ENCODE data around the gene BPNT1.
A peak's percentile ranks its signal among the peaks of the same experiment; 100 is the strongest.
"Not testable (repeated sequence)": the region's sequence is repeated elsewhere in the genome, so short reads cannot be mapped to it uniquely, and the experiment has no call there.

The BPNT1 gene

DNA sequence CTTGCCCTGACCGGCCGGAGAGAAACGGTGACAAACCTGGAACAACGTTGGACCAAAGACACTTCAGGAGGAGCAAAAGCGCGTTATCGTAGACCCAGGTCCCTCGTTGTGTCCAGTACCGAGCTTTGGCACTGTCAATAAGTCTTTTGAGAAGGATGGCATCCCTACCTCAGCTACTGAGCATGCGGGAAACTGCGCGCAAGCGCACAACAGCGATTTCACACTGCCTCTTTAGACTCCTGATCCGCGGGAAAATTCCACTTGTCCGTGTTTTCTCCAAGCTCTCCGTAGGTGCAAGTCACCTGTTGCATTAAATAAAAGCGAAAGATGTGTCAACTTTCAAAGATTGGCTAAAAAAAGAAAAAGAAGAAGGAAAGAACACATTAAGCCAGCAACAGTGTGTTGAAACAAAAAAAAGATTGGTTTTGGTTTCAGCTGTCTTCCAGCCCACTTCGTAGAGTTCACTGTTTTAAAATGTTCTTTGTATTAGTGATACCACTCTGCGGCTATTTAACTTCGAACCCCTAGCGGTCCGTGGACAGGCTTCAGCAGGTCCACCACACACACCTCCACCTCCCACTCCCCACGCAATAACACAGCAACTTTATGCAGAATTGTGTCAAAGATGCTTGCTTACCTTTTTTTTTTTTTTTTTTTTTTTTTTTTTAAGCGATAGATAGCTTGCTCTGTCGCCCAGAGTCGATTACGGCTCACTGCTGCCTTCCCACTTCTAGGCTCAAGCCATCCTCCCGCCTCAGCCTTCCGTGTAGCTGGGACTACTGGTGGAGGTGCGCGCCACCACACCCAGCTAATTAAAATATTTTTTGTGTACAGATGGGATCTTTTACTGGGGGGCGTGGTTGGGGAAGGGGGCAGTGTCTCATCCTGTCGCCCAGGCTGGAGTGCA lies at the start of gene BPNT1:
Gene BPNT1, minus strand, starts transcription at position 139 of the 907 bp plus-strand sequence. CDS start 9,942 bp downstream, outside the sequence.
- peak; percentile 20 to 71 for DNase-seq

DNA sequence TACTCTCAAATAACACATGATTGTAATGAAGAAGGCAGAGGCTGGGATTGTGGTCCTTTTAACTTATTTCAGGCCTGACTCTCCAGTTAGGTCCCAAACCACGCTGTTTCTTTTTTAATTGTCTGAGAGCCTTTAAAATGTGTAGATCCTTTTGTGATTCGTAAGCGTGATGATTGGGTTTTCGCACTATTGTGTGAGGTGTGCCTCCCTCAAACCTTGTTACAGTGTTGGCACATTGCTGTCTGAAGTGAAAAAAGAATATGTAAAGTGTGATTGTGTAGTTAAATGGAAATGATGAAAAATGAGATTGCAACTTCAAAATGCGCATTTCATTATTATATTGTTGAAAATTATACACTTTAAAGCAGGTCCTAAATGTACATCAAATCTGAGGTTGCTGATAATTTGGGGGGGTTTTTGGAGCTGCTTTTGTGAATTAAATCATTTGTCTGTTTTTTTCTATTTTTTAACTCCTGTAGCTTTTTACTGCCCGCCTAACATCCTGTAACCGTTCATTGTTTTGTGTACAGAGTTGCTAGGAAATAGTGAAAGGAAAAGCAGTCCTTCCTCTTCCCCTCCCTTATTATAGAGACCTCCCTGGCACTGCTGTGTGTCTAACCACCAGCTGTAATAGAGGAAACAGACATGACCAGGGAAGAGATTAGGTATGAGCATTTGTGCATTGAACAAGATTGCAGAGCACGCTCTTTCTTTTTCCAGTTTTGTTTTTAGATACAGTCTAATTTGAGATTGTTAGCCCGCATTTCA lies 47.6 kb upstream of the BPNT1 start:
- no peak for DNase-seq

GRCh38 chr1:220135755-220136154 lies 46.2 kb upstream of the BPNT1 start:
- DNase-seq, result no peak

- DNase-seq, result no peak
These were observed 40.1 kb upstream of the BPNT1 start for GRCh38 chr1:220129479-220130210.

GRCh38 chr1:220127076-220127475 lies 37.5 kb upstream of the BPNT1 start:
- no peak for DNase-seq

DNA sequence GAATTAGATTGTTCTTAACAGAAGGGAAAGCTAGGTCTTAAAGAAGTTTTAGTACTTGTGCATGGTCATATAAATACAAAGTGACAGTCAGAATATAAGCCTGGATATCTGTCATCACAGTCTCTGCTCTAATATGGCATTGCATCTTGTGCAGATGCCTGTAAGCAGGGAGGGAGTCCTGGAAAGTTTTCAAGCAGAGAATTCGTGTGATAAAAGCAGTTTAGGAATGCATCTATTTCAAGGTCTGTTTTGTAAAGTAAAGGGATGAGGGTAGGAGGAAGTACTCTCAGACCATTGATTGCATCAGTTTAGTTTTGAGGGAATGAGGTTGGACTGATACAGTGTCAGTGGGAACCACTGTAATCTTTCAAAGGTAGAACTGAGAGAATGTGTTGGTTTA lies 35.0 kb upstream of the BPNT1 start:
- no peak for DNase-seq

DNA sequence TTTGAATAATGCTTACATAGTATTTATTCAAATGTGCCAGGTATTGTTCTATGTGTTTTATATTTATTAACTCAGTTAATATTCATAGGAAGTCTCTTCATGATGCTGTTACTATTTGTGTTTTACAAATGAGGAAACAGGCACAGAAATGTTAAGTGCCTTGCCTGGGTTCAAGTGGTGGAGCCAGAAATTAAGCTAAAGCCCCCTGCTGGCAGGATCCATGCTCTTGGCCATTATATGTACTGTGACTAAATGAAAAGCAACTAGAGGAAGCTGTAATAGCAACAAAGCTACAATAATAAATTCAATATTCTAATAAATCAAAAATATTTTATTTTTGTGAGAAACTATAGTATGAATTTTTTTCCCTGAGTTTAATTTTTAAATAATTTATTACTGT lies 34.3 kb upstream of the BPNT1 start:
- DNase-seq, result no peak

GRCh38 chr1:220123066-220123465 lies 33.5 kb upstream of the BPNT1 start:
- DNase-seq, result no peak

DNA sequence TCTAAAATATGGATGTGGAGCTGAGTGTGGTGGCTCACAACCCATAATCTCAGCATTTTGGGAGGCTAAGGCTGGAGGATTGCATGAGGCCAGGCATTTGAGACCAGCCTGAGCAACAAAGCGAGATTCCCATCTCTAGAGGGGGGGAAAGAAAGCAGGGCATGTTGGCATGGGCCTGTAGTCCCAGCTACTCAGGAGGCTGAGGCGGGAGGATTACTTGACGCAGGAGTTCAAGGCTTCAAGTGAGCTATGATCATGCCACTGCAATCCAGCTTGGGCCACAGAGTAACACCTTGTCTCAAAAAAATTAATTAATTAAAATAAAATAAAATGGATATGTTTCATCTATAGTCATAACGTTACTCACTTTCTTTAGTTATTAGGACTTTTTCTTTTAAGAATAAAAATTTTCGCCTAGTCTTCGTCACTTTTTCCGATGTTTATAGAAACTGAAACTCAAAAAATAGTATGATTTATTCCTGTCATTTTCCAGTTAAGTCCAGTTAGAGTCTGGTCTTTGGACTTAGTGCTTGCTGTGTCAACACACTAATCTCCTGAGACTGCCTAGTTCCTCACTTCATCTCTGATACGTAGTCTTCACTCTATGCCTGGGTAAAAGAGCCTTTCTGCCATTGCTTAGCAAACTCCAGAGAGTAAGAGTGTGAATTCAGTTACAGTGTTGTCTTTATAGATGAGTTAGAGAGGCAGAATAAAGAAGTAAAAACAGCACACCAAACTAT lies 32.4 kb upstream of the BPNT1 start:
- no peak for DNase-seq

DNA sequence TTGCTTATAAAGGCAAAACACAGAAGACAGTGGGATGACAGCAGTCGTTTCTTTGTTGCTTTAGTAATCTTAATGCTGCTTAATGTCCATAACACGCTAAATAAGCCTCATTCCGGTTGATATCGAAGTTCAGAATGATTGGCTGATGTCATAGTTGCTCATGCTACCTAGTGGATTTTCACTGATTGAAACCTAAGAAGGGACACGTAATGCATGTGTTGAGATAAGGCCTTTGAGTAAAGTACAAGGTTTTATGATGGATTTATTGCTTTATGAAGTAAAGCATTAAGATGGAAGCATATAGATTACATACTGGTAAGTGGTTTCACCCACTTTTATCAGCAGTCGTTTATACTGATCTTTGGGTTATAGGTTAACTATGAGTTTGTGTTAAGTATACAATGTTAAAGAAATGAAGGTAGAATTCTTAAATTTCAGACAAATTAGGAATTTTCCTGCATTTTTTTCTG lies 29.5 kb upstream of the BPNT1 start:
- no peak for DNase-seq

GRCh38 chr1:220113136-220113695 lies 23.6 kb upstream of the BPNT1 start:
- no peak for DNase-seq

DNA sequence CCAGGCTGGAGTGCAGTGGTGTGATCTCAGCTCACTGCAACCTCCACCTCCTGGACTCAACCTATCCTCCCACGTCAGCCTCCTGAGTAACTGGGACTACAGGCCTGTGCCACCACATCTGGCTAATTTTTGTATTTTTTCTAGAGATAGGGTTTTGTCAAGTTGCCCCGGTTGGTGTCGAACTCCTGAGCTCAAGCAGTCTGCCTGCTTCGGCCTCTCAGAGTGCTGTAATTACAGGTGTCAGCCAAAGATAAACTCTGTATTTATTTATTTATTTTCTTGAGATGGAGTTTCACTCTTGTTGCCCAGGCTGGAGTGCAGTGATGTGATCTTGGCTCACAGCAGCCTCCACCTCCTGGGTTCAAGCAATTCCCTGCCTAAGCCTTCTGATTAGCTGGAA lies 23.0 kb upstream of the BPNT1 start:
- not testable (repeated sequence) for DNase-seq

GRCh38 chr1:220110473-220110872 lies 20.9 kb upstream of the BPNT1 start:
- DNase-seq, result not testable (repeated sequence)

- no peak for DNase-seq
These were observed 10.2 kb upstream of the BPNT1 start for GRCh38 chr1:220099826-220100225.

DNA sequence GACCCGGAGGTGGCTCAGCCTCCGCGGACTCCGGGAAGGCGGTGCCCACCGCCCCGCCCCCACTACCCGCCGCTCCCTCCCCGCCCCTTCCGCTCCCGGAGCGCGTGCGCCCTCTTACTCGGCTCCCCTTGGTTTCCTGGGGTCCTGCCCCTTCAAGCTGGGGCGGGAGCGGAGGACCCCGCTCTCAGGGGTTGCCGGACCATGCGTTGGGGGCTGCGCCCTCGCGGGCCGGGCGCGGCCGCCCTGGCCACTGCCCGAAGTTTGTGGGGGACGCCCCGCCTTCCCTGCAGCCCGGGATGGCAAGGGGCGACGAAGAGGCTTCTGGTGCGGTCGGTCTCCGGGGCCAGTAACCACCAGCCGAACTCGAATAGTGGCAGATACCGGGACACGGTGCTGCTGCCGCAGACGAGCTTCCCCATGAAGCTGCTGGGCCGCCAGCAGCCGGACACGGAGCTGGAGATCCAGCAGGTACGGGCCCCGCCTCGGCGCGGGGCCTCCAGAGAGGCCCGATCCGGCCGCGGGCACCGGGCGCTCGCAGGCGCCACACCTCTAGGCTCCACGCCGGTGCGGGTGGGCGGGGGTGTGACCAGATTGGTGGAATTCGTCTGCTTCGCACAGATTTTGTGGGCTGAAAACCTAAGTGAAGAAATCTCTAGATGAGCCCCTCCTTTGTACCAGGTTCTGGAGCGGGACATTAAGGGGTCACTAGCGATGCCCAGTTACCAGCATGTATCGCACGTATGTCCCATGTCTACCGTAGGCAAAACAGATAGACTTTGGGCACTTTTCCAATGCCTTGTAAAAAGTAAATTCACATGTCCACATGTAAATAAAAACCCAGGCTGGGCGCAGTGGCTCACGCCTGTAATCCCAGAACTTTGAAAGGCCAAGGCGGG lies 4.7 kb upstream of the BPNT1 start, which contains the start of gene IARS2:
Gene IARS2, plus strand, starts transcription at position 117 of the 896 bp plus-strand sequence. Its CDS starts 85 bp downstream, at position 202.
- peak in 1 of 2 experiments; percentile 12 for DNase-seq

DNA sequence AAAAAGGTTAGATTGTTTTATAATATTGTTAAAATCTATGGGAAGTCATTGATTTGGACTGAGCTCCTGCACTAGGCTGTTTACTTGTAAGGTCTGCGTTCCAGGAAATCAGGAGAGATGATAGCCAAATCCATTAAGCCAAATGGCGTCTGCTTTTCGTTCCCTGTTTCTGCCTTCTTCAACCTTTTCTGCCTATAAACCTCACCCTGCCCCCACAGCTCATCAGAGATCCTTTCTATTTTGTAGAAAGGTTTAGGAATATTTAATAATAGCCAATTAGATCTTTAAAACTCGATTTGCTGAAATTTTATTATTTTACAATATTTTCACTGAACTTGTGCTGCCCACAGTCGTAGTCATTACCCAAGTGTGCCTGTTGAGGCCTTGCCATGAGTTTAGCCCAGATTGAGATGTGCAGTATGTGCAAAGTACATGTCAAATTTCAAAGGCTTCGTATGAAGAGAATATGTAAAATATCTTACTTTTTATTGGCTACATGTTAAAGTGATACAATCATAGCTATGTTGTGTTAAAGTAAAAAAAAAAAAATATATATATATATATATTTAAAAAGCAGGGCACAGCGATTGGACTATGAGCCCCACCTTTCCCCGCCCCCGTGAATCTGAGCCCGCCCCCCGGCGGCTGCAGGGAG lies 3.9 kb upstream of the BPNT1 start:
- no peak for DNase-seq

DNA sequence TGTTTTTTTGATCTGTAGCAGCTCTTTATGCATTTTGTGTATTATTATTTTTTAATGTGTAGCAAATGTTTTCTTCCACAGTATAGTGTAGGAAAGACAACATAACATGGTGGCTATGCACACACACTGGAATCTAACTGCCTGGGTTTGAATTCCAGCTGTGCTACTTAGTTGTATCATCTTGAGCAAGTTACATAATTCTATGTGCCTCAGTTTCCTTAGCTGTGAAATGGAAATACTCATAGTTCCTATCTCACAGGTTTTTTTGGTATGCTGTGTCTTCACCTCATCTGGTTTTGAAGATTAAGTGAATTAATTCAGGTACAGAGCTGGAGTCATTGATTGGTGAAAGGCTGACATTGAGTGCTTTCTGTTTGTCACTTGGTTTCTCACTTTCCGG lies 3.1 kb upstream of the BPNT1 start:
- DNase-seq, result no peak

- DNase-seq, result not testable (repeated sequence)
These were observed 3.3 kb downstream of the BPNT1 start for GRCh38 chr1:220086261-220086686.

DNA sequence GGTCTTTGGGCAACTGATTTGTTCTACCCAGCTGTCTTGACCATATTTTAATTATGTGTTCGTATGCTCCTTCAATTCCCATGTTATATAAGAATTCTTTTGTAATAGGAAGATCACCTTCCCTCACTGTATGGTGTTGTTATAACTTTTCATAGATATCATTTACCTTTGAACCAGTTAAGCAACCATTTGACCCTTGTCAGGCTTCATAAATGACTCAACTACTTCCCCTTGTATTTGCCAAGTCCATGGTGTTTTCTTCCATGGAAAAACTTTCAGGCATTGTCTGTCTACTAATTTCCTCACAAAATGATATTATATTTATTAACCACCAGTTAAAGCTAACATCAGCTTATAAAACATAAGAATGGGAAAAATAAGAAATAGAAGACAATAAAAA lies 5.1 kb downstream of the BPNT1 start:
- DNase-seq, result no peak

- no peak for DNase-seq
These were observed 11.7 kb downstream of the BPNT1 start for GRCh38 chr1:220077887-220078286.

All from cerebellar nuclear complex (tissue), 1 donor.